HG03097 (cell line): ENCODE data around the gene SLC35F1.

Experiments used
- ATAC-seq: cut with Tn5 transposase; IDR thresholded peaks from one replicate; pipeline ENCODE4 v1.9.1; 2021; ENCODE audit not compliant: unreplicated experiment, low FRiP score

The SLC35F1 gene

DNA sequence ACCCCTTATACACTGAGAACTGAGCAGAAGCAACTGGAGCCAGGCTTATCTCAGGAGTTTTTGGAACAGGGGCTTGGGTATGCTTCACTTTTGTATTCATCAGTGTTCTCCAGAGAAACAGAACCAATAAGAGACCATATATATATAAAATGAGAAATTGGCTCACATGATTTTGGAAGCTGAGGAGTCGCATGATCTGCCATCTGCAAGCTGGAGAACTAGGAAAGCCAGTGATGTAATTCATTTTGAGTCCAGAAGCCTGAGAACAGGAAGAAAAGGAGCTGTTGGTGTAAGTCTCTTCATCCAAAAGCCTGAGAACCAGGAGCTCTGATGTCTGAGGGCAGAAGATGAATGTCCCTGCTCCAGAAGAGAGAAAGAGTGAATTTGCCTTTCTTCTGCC is 272.0 kb downstream of the SLC35F1 start:
- ATAC-seq: no peak

DNA sequence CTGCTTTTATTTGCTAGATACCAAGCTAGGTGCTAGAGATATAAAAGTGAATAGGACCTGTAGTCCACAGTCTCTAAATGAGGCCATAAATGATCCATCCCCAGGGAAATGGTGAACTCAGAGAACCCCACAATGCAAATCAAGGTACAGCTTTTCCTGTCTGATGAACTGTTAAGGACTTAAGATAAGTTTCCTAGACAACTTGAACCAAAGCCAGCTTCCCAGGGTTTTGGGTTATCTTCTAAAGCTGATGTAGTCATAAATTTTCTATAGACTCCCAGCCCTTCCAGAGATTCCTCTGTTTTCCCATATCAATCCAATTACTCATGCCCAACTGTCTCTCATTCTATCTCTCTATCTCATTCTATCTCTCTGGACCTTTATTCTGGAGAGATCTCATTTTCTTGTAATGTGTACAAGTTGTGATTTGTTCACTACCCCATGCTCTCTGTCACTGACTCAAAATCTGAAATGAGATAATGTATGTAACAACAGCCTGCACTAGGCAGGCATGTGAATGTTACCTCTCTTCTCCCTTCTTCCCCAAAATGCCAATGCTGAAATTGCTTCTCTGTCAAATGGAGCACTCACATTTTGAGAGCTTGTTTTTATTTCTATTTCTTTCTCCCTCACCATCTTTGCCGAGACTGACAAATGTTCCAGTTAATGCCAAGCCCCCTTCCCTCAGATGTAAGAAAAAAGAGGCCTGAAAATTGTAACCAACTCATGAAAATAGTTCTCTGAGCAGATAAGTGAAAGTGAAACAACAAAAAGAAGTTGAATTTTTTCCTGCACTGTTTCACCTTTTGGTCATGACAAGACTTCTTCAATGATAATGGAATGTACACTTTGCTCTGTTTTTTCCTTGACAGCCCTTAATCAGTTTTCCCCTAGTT is 279.9 kb downstream of the SLC35F1 start:
- ATAC-seq: peak; percentile 59

DNA sequence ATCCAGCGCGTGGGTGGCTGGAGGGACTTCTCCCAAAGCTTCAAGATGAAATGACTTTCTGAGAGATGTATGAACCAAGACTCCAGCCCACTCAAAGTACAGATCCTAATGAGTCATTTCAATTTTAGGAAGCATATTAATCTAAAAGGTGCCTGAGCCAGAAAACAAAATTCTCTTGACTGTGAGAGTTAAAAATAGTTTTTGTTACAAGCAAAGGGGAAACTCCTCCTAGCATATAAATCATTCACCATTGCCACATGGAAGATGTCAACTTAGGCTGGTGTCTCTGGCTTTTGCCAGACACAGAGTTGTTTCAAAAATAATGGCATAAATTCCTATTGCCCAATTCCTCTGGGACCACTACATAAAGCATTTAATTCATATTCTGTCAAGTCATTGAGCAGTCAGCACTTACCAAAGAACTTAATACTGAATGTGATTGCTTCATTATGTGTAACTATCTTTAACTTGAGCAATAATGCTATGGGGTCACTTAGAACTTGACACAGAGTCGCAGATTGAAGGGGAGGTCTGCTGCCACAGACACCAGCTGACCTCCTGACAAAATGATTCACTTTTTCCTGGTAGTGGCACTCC is 280.6 kb downstream of the SLC35F1 start:
- peak; percentile 30 for ATAC-seq

DNA sequence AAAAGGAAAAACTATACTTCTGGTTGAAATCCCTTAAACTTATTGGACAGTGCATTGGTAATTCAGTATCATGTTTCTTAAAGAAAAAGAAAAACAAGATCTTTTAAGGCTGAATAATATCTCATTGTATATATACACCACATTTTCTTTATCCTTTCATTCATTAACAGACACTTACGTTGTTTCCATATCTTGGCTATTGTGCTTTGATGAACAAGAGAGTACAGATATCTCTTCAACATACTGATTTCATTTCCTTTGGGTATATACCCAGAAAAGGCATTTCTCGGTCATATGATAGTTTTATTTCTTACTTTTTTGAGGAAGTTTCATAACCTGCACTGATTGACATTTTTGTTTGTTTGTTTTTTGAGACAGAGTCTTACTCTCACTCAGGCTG is 281.5 kb downstream of the SLC35F1 start:
- ATAC-seq: no peak

DNA sequence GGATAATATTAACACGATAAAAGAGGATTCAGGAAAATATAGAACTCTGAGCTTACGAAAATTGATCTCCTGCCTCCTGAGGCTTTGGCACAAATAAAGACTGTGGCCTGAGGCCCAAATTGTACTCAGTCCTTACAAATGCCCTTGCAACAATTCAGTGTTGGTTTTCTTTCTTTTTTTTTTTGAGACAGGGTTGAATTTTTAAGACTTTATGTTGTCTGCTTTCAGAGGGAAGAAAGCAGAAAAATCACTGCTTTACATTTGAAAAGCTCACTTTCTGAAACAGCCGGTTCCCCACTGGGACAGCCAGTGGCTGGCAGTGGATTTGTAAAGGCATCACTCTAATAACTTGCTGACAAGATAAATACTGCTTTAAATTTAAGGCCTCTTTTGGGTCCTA is 290.5 kb downstream of the SLC35F1 start:
- ATAC-seq: no peak

DNA sequence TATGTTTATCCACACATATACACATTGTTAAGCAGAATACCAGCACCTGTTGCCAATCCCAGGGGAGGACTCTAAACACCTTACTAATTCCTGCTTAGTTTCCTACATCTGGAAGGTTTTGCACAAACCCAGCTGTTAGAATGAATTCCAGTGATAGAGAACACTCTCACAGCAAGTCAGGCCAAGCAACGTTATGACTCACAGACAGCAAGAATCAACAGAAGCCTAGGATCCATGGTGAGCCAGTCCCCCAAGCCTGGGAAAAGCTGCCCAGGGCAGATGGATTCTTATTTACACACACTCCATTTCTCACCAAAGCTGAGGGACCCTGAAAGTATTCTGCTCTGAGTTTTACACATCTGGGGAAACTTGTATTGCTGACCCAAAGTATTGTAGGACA is 291.7 kb downstream of the SLC35F1 start:
- no peak for ATAC-seq

DNA sequence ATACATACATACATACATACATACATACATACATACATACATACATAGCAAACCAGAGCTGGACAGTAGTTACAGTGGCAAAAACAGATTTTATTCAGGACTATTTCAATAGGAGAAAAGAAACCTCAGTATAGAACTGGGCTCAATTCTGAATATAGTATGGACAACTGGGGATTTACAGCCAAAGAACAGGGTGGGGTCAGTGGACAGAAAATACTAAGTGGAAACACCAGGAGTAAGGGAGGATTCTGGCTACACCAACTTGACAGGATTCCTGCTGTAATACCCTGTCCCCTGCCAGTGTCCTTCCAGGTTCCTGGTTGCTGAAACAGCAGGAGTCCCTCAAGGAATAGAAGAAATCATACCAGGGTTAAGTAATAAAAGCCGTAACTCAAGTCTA is 293.1 kb downstream of the SLC35F1 start:
- no peak for ATAC-seq

DNA sequence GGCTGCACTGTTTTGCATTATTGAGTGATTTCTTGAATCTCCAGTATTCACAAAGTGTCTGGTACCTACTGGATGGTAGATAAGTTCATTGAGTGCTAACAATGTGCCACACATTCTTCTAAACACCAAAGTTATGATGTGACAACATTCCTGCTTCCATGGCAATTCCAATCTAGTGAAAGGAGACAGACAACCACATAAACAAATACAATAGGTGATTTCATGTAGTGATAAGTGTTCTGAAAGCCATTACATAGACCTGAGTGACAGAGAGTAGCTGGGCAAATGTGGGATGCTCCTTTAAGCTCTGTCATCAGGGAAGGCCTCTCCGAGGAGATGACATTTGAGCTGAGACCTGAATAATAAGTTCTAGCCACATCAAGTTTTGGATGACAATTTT is 295.5 kb downstream of the SLC35F1 start:
- ATAC-seq: no peak

DNA sequence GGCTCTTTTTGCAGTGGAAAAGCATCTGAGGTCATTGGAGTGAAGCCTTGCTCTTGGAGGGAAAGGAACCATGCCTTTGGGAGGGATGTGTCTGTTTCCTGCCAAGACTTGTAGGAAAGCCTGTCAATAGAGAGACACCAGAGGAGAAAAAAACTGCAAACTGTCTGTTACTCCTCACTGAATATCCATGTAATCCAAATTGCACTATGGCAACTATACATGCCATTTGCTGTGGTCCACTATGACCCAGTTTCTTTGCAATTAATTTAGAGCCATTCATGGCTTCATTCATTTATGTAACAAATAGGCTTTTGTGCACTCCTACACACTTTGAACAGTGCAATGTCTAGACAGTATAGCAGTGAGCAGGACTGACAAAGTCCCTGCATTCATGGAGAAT is 296.5 kb downstream of the SLC35F1 start:
- ATAC-seq: no peak

DNA sequence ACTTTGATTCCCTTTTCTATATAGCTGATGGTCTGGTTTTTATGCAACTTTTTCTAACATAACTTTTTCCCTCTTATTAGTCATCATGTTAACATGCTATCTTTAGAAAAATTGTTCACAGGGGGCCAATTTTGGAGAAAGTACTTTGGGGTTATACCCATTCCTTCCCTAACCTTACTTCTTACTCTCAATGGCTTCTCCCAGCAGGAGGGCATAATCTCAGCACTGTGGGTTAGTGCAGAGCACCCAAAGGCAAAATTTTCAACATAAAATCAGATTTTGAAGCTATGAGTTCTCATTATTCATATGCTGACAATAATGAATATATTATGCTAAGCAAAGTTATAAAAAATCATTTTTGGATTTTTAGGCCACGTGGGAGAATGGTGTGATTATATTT is 299.2 kb downstream of the SLC35F1 start:
- no peak for ATAC-seq

DNA sequence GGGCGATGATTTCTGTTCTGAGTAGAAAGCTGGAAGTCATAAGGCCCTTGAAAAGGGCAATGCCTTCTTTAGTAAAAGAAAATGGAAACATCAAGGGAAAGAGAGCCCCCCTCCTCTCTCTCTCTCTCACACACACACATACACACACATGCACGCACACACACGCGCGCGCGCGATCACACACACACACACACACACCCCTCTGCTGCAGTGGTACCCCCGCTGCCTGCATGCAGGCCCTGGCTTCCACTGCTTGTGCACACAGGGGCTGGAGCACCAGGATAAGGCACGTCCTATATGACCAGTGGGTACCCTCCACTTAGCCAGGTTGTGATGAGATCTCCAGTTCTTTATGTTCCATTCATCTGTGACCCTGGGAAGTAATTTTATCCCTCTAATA is 300.9 kb downstream of the SLC35F1 start:
- no peak for ATAC-seq

DNA sequence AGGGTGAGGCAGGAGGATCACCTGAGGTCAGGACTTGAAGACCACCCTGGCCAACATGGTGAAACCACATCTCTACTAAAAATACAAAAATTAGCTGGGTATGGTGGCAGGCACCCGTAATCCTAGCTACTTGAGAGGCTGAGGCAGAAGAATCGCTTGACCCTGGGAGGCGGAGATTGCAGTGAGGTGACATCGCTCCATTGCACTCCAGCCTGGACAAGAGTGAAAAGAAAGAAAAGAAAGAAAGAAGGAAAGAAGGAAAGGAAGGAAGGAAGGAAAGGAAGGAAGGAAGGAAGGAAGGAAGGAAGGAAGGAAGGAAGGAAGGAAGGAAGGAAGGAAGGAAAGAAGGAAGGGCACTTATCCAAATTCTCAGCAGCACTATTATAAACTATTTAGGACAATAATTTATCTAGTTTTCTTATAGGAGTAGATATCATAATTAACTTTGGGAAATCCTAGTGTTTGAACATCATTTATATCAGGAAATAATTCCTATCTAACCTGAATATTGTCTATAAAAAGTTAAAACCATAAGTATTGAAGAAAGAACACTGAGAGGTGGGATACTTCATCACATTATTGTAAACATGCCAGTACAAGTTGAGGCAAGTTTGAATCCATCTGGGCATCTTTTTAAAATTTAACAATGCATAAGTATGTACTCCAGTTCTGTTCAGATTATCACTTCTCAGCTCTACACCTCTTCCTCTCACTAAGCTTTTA is 305.5 kb downstream of the SLC35F1 start:
- ATAC-seq: no peak

DNA sequence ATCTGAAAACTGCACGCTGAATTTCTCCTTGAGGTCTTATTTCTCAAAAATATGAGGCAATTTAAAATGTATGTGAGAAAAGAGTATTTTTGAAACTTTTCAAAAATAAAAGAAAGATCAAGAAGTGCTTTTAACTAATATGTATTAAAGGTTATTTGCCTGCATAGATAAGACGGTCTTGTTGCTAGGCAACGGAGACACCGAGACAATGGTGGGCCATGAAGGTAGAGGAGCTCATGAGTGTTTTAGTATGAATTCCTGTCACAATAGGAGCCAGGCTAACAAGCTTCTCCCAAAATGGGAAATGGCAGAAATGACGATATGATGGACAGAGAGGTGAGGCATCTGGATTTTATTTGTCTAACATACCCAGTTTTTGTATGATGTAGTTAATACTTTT is 308.2 kb downstream of the SLC35F1 start:
- no peak for ATAC-seq

DNA sequence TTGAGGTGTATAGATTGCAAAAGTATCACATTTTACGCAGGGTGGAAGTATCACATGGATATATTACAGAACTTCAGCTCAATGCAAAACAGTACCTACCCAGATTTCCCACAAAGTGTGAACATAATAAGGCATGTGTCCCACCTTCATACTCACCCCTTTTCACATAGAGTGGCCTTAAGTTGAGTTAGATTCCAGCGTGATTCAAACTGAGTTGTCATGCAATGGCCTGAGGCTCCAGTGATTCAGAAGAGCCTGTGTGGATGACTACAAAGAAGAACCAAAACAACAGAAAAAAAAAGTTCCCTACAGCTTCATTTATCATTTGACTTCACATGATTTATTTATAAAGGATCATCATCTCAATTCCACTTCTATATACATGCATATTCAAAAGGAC is 309.7 kb downstream of the SLC35F1 start:
- ATAC-seq: no peak

DNA sequence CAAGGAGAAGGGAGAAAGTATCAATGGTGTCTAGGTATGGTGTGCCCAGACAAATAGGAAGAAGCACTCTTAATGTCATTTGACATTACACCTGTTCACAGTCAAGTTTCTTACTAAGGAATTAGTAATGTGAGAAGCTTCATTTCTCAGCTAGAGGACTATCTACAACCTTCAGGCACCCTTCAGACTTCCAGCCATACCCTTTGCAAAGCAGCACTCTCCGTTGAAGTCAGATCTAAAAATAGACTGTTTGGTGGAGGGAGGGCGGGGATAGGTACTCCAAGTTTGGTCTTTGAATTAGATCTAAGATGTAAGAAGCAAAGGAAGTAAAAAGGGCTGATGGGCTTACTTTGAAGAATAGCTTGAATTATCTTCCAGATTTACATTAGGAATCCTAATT is 311.1 kb downstream of the SLC35F1 start:
- no peak for ATAC-seq

DNA sequence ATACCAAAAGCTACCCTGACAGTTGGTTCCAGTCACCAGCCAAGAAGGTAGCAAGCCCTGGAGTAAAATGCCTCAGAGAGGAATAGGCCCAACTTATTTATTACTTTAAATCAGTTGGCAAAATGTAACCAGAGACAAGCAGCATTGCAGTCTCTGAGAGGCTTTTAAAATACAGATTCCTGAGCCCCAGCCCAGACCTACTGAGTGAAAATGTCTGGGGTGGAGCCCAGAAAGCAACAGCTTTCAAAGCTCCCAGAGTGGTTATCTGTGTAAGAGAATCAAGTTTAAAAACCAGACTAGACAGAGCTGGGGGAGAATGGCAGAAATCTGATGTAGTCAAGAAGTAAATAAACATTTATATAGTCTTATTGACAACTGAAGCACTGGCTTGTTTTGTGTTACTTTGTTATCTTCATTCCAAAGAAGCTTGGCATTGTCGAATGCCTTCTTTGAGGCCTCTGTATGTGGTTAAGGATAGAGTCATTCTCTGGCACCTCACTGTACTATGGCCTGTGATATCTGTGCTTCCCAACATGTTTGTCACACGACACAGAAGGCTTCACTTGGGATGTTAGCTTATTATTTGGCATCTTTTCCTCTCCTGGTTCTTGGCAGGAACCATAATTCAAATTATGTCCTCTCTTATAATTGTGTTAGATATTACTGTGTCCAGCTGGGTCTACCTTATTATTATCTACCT is 313.5 kb downstream of the SLC35F1 start:
- no peak for ATAC-seq

DNA sequence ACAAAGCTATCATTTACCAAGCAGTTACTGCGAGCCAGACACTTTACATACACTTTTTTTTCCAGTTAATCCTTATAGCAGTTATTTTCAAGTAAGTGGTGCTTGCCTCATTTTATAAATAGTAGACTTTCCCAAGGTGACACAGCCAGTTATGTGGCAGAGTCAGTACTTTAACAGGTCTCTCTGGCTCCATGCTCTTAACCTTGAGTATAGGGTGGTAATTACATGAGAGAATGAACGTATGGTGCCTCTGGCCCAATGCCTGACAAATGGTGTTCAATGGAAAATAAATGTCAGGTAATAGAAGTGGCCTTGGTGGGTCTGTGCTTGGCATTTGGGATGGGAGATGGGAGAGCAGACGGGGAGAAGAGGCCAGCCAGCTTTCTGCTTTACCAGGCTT is 316.3 kb downstream of the SLC35F1 start:
- ATAC-seq: no peak

DNA sequence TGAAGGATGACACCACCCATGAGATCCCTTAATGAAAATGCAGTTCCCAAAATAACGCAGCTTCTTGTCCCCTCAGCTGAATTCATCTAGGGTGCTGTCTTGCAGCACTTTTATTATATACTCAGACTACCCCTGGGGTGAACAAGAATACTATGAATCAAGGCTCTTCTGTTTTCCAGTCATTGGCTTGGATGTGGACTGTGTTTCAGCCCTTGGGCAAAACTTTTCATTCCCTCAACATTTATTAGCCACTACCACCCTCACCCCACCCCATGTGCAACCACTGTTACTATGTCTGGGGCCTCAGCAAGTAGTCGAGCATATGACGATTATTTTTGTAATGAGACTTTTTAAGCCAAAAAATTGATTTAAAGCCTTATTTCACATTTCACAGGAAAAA is 321.8 kb downstream of the SLC35F1 start:
- ATAC-seq: no peak

DNA sequence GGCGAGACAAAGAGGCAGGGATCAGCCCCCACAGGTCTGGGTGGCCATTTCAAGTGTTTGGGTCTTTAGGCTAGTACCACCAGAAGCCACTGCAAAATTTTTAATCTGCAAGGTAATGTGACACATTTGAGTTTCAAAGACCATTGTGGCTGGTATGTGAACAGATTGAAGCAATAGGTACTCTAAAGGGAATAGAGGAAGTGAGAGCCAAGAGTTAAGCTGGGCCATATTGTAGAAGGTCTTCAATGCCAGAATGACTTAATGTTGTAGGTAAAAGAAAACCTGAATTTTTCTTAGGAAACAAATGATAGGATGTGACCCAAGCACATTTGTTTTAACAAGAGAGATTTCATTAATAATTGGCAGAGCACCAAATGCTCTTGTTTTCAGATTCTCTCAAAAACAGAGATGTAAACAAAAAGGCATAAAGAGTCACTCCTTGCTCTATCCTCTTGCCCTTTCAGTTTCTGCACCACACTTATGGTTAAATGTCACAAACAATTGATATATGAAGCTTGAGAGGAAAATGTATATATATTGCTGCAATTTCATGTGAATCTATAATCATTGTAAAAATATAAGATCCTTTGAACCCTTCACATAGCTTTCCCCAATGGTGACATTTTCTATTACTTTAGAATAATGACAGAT is 333.9 kb downstream of the SLC35F1 start:
- peak; percentile 83 for ATAC-seq

DNA sequence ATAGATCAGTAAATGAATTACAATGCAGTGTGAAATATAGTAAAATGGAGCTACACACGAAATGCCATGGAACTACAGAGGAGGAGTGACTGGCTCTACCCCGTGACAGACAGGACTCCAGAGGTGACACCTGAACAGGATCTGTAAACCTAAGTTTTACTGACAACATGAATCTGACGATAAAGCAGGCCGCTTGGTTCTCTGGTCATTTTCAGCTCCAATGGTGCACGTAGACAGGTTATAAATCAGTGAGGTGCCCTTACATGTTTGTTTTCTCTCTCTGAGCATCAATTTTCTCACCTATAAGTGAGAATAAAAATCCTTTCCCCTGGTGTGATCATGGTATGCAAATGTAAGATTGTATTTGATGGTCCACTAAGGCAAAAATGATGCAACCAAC is 339.3 kb downstream of the SLC35F1 start:
- ATAC-seq: no peak

DNA sequence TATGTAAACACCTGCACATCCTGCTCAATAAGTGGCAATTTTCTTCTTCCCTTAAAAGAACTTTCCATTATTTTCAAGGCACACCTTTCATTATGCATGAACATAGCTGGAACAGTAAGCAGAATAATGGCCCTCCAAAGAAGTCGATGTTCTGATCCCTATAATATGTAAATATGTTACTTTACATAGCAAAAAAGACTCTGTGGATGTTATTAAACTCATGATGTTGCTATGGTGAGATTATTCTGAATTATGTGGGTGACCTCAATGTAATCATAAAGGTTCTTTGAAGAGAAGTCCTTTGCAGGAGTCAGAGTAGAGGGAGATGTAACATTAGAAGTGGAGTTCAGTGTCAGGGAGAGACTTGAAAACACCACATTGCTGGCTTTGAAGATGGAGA is 341.1 kb downstream of the SLC35F1 start:
- ATAC-seq: no peak
